ENCODE data around the gene COQ3.

GRCh38 chr6:99324996-99325395 is 69.0 kb downstream of the COQ3 start:
- TF ChIP-seq CTCF (optimal IDR thresholded peaks at IDR 0.05 in 1 of 3, IDR thresholded peaks at IDR 0.05 in 1 of 3, conservative IDR thresholded peaks at IDR 0.05 in 1 of 3; ENCODE audit: extremely low read depth in 1 of 3, insufficient read depth in 2 of 3, low read length in 3 of 3) (no peak), EZH2 (IDR thresholded peaks at IDR 0.05; ENCODE audit: low read length) (no peak)

Data from keratinocyte (primary cell).